Measurements from ENCODE around the gene TADA2A. TPM values are rescaled to one million over a fixed set of nuclear protein-coding genes. Genes with fewer than 3 reads are reported as not detected.
A peak's percentile ranks its signal among the peaks of the same experiment; 100 is the strongest.
"Not testable (repeated sequence)": the region's sequence is repeated elsewhere in the genome, so short reads cannot be mapped to it uniquely, and the experiment has no call there.

TADA2A gene
- total RNA-seq, 1 donor from 2014 or later: 11.3 TPM

DNA sequence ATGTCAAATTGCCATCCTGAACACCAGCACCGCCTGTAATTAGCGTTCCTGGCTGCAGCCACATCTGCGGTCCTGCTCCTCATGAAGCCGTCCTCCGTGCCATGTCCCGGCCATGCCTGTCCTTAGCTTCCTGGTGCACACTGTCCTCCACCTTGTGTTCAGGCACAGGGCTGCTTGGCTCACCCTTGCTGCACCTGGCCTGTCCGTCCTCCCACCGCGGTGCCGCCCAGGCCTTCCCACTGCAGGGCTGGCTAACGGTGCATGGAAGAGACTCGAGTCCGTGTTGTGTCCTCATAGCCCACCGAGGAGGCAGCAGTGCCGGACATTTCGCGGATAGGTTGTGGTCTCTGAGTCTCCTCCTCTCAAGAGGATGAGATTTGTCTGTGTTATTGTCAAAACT, 103.4 kb downstream of the TADA2A start:
- DNase-seq (ENCODE audit: missing footprints): peak; percentile 58
- ATAC-seq: no peak
- intact Hi-C loops (cut with DNase I): no loop called here

- ATAC-seq; intact Hi-C loops (cut with DNase I): not testable (repeated sequence)
These were observed 105.0 kb downstream of the TADA2A start for GRCh38 chr17:37511642-37512041.

DNA sequence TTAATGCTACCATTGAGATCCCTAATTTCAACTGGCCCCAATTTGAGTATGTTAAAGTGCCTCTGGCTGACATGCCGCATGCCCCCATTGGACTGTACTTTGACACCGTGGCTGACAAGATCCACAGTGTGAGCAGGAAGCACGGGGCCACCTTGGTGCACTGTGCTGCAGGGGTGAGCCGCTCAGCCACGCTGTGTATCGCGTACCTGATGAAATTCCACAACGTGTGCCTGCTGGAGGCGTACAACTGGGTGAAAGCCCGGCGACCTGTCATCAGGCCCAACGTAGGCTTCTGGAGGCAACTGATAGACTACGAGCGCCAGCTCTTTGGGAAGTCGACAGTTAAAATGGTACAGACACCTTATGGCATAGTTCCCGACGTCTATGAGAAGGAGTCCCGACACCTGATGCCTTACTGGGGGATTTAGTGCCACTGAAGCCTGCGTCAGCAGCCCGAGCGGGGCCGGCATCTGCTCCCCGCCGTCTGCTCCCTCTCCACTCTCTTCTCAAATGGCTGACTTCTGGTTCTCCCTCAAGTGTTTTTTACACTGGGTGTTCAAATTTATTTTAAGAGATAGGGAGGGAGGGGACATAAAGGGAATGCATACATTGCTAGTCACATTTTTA, 105.9 kb downstream of the TADA2A start:
- intact Hi-C loops (cut with DNase I): no loop called here

More at GRCh38 chr17:37511642-37512041, 105.0 kb downstream of the TADA2A start:
- DNase-seq (ENCODE audit: missing footprints): not testable (repeated sequence)

GRCh38 chr17:37513711-37514110, 107.0 kb downstream of the TADA2A start:
- ATAC-seq (no peak), DNase-seq (ENCODE audit: missing footprints) (no peak)
- intact Hi-C loops (cut with DNase I): no loop called here

More for the DNA sequence above, 105.9 kb downstream of the TADA2A start:
- ATAC-seq (no peak), DNase-seq (ENCODE audit: missing footprints) (no peak)

DNA sequence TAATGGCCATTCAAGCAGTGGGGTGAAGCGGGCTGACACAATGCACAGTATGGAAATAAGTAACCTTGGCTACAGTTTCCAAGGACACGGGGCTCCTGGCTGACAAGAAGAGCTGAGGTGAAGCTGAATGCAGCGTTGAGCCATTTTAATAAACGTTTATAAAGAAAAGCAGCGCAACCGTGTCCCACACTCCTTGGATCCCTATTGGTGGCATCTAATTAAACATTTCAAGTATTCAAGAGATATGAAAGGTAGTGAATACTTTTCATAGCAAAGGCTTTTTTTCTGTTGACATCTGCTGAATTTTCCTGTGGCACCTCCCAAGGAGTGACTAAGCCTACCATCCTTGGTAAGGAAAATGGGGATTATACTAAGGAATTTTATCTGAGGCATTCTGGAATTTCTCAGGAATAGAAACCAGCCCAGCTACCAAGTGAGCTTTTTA, 109.5 kb downstream of the TADA2A start:
- intact Hi-C loops (cut with DNase I): no loop called here
- ATAC-seq: no peak
- DNase-seq (ENCODE audit: missing footprints): no peak

DNA sequence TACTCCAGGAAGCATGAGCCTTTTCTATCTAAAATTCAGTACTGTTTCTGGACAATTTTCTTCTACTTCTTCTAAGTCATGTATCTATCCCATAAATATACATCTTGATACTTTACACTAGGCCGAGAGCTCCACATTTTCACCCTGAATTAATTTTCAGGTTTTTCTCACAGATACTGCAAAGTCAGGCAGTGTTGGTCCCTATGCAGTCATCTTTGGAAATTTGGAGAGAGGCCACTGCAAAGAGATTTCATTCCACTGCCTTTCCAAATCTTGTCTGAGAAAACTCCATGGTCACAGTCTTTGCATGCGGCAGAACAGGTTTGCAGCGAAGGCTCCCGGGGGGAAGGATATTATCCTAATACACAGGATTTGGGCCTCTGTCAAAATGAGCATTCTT, 111.2 kb downstream of the TADA2A start:
- ATAC-seq (no peak), DNase-seq (ENCODE audit: missing footprints) (no peak)
- intact Hi-C loops (cut with DNase I): no loop called here

- ATAC-seq (no peak), DNase-seq (ENCODE audit: missing footprints) (no peak)
- intact Hi-C loops (cut with DNase I): no loop called here
These were observed 112.1 kb downstream of the TADA2A start for GRCh38 chr17:37518826-37519225.

DNA sequence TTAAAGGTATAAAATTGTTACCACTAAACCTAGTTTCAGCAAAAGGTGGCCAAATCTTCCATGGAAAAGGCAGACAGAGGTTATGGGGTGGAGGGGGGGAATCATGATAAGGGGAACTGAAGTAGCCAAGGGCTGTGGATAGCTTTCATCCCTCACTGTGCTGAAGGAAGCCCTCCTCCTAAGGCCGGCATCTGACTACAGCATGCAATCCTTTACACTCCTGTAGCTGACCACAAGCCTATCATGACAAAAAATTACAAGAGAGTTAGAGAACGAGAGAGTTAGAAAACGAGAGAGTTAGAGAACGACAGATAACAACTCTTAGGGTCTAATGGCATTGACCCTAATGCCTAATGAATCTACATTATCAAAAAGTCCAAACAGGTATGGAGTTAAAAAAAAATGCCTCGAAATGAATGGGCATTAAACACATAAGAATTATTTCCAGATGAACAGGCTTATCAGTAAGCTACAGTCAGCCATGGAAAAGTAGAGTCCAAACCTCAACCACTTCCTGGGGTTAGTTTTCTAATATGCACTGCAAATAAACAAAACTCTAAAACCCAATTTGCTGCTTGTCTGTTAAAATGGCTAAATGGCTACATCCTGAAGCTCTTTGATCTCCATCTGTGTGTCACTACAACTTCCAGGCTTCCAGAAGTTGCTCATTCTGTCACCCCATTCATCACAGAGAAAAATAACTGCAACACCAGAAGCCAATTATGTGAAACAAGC, 112.7 kb downstream of the TADA2A start:
- no peak for DNase-seq (ENCODE audit: missing footprints)
- intact Hi-C loops (cut with DNase I): no loop called here
- no peak for ATAC-seq

DNA sequence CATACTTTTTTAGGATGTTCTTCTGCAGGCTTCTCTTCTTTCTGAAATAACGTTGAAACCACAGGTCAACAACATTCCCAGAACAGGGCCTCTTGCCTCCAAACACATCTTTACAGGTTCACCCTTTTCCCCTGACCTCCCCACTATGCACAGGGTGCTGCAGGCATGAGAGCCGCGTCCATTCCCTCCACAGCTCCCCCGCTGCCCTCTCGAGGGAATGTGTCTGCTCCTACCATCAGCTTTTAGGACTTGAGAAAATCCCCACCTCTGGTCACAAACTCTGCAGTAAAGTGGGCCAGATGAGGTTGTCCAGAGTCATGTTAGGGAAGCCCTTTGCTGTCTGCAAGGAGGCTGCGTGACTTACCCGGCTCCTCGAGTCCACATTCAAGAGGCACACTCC, 113.5 kb downstream of the TADA2A start:
- intact Hi-C loops (cut with DNase I): no loop called here
- DNase-seq (ENCODE audit: missing footprints) (no peak), ATAC-seq (no peak)

DNA sequence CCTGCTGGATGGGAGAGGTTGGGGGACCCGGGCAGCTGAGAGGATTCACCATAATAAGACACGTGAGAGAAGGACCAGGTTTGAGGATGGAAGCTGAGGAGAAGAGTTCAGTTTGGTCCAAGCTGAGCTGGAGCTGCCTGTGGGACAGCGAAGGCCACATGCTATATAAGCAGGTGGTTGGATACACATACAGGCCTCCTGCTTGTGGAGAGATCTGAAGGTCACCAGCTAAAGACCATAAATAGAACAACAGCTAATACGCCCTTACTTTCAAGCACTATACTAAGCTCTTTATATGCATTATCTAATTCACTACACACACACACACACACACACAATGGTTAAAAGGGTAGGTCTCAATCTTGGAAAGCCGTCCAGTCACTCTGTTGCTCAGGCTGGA, 115.1 kb downstream of the TADA2A start:
- ATAC-seq (peak; percentile 40), DNase-seq (ENCODE audit: missing footprints) (no peak)
- intact Hi-C loops (cut with DNase I): no loop called here

GRCh38 chr17:37523715-37524219, 117.1 kb downstream of the TADA2A start:
- DNase-seq (ENCODE audit: missing footprints): no peak
- ATAC-seq: no peak
- intact Hi-C loops (cut with DNase I): no loop called here

DNA sequence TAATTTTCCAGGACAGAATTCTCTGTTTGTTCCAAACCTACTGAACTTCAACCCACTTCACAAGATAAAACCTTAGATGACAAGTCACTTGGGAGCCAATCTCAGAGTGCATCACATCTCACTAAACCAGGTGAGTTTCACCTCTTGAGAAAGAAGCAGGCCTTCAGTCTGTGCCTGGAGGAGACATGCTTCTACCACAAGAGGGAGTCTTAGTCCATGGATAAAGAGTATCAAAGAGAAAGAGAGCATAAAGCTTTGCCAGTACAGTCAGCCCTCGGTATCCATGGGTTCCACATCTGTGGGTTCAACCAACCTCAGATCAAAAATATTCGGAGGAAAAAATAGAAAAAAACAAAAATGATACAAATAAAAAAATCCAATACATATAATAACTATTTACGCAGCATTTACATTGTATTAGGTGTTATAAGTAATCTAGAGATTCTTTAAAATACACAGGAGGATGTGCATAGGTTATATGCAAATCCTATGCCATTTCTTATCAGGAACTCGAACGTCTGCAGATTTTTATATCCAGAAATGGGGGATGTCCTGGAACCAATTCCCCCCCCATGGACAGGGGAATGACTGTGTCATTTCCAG, 120.7 kb downstream of the TADA2A start:
- ATAC-seq (no peak), DNase-seq (ENCODE audit: missing footprints) (no peak)
- intact Hi-C loops (cut with DNase I): loop anchor here (5.0 kb wide), 1 partner anchor 45 kb away; no protein-coding TSS in a partner anchor

Other genes starting within 250 kb of the TADA2A start
- gene C17orf78, start 30.9 kb upstream of the TADA2A start, total RNA-seq: not detected
- 13.3 TPM for gene ACACA, start 50 bp upstream of the TADA2A start, total RNA-seq
- gene DUSP14, start 83.0 kb downstream of the TADA2A start, total RNA-seq: 21.5 TPM
- gene SYNRG, start 202.5 kb downstream of the TADA2A start, total RNA-seq: 32.2 TPM
- gene DDX52, start 236.6 kb downstream of the TADA2A start, total RNA-seq: 14.9 TPM